NCI-H345 treated with DMSO at 0.1 percent for 48 hours (cell line): ENCODE measurements around the gene SOS1.
"Not testable (repeated sequence)": the region's sequence is repeated elsewhere in the genome, so short reads cannot be mapped to it uniquely, and the experiment has no call there.

Experiments used
- DNase-seq: peaks from one replicate; lab custom pipeline; 2025; ENCODE audit not compliant: unreplicated experiment; lab: John Stamatoyannopoulos, UW

The SOS1 gene

GRCh38 chr2:39120771-39121522 lies at the start of gene SOS1:
SOS1 (minus strand) TSS chr2:39121051; CDS start chr2:39120422, 629 bp downstream.
- peak; percentile 86 for DNase-seq

GRCh38 chr2:39164089-39164488 lies 43.2 kb upstream of the SOS1 start:
- DNase-seq, result no peak

GRCh38 chr2:39160982-39161381 lies 40.1 kb upstream of the SOS1 start:
- DNase-seq, result no peak

DNA sequence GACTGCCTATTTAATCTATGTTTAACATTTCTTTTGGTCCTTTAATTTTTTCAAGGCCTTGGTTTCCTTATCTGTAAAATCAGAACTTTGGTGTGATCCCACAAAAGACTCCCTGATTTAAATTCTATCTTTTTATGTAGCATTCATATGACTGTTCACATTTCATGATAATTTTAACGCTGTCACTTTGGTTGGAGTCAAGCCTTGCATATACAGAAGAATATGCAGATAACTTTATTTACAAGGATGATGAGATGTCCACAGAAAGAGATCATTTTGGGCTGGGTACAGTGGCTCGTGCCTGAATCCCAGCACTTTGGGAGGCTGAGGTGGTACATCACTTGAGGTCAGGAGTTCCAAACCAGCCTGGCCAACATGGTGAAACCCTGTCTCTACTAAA lies 38.4 kb upstream of the SOS1 start:
- DNase-seq, result no peak

DNA sequence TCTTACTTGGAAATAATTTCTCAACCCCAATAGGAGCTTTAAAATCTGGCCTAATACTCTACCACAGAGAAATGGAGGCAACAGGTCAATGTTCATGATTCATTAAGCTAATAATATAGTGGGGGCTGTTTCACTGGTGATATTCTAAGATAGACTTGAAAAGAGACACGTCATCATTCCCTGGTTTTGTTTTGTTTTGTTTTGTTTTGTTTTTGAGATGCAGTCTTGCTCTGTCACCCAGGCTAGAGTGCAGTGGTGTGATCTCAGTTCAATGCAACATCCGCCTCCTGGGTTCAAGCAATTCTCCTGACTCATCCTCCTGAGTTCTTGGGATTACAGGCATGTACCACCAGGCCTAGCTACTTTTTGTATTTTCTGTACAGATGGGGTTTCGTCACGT lies 37.5 kb upstream of the SOS1 start:
- no peak for DNase-seq

GRCh38 chr2:39156846-39157245 lies 36.0 kb upstream of the SOS1 start:
- DNase-seq, result no peak

DNA sequence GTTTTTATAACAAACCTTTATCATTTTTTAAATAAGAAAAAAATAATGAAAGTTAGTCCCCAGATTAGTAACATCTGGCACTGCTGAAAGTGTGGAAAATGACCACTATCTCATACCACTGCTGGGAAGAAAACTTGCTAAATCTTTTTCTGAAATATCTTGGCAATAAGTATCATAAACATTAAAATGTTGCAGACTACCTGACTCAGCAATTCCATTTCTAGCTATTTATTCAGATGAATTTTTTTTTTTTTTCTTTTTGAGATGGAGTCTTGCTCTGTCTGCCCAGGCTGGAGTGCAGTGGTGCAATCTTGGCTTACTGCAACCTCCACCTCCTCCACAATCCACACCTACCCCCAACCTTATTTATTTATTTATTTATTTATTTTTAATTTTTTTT lies 35.3 kb upstream of the SOS1 start:
- DNase-seq, result no peak

GRCh38 chr2:39155573-39155972 lies 34.7 kb upstream of the SOS1 start:
- DNase-seq, result not testable (repeated sequence)

DNA sequence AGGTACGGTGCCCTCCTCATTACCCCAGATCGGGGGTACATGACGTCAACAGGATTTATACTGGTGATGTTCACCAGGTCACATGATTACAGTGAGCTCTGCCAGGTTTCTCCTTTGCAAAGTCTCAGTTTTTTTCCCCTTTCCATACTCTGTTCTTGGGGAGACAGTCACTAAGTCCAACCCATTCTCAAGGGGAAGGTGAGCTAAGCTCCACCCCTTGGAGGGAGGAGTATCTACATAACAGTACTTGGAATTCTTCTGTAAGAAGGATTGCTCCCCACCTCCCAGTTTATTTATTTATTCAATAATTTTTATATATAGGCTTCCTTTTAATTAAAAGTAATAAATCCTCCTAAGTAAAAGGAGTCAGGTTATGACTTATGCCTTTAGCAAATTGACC lies 34.1 kb upstream of the SOS1 start:
- no peak for DNase-seq

DNA sequence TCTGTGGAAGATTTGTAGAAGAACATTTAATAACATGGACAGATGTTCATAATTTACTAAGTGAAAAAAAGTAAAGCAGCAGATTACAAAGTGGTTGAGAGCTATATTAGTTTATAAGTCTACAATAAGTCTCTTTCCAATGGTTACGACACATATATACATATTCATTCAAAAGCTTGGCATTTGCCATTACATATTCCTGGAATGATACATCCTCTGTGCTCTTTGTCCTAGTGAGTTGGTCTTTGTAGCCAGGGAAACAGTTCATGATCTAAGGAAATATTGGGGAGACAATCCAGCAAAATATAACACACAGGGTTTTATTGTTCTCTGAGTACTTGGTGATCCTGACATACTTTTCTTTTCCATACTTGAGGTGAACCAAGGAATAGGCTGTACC lies 32.5 kb upstream of the SOS1 start:
- no peak for DNase-seq

DNA sequence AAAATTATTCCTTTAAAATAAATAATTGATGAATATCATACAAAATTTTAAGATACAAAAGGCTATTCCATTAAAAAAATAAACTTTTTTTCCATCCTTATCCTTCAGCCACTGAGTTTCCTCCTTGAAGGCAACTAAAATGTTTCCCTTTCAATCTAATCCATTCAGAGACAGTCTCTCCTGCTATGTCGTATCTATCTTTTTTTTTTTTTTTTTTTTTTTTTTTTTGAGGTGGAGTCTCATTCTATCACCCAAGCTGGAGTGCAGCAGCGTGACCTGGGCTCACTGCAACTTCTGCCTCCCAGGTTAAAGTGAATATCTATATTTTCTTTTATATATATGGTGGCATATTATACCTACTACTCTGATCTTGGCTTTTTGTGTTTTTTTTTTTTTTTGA lies 31.7 kb upstream of the SOS1 start:
- DNase-seq, result no peak

- no peak for DNase-seq
Observed at GRCh38 chr2:39150890-39151497, 30.1 kb upstream of the SOS1 start.

- DNase-seq, result no peak
Observed at GRCh38 chr2:39150102-39150562, 29.3 kb upstream of the SOS1 start.

DNA sequence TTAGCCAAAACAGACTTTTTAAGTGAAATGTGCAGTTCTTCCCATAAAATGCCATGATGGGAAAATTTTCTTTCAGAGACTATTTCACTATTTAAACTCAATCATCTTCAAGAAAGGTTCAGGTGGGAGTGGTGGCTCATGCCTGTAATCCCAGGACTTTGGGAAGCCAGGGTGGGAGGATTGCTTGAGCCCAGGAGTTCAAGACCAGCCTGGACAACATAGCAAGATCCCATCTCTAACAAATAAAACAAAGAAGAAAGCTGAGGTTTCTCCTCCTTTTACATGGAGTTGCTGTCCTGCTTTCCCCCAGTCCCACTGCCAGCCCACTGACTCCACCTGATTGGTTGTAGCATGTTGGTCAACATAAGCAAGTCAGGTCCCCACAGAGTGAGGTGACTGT lies 25.8 kb upstream of the SOS1 start:
- DNase-seq, result no peak

DNA sequence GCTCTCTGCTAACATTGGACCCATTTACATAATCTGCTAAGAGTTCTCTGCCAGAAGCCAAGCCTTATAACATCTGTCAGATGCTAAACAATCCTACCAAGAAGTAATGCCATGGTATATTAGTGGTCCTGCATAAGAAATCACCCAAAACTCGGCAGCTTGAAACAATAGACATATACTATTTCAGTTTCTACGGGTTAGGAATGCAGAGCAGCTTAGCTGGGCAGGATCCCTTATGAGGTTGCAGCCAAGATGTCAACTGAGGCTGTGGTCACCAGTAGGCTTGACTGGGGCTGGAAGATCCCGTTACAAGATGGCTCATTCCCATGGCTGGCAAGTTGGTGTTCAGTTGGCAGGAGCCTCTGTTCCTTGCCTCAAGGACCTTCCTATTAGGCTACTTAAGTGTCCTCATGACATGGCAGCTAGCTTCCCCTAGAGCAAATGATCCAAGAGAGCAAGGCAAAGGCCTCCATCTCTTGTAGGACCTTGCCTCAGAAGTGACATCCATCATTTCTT lies 25.1 kb upstream of the SOS1 start:
- no peak for DNase-seq

- DNase-seq, result no peak
Observed at GRCh38 chr2:39144416-39144815, 23.6 kb upstream of the SOS1 start.

- DNase-seq, result no peak
Observed at GRCh38 chr2:39142904-39143605, 22.2 kb upstream of the SOS1 start.

GRCh38 chr2:39141334-39142271 lies 20.8 kb upstream of the SOS1 start:
- DNase-seq, result no peak

DNA sequence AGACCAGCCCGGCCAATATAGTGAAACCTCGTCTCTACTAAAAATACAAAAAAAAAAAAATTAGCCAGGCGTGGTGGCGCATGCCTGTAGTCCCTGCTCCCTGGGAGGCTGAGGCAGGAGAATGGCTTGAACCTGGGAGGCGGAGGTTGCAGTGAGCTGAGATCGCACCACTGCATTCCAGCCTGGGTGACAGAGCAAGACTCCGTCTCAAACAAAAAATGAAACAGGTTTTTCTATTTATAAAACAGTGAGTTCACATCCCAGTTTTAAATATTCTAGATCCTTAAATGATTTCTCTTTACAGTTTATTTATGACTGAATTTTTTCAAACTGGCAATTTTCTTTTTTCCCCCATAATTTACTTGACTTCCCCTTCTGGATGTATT lies 20.1 kb upstream of the SOS1 start:
- not testable (repeated sequence) for DNase-seq

GRCh38 chr2:39140322-39140847 lies 19.5 kb upstream of the SOS1 start:
- no peak for DNase-seq
